ENCODE measurements around the gene RBM8A.
A peak's percentile ranks its signal among the peaks of the same experiment; 100 is the strongest.

Gene RBM8A

GRCh38 chr1:145927063-145927886 is at the start of gene RBM8A:
RBM8A (minus strand) TSS chr1:145927484; CDS start chr1:145927426, 58 bp downstream.
- Mint-ChIP-seq H3K27ac (no peak within 1 kb of the TSS), H3K9me3 (no peaks in the 10 kb centered on the region), H3K36me3 (ENCODE audit: low read depth) (peaks cover 27% of the 10 kb centered on the region), H3K4me1 (ENCODE audit: low read depth) (peaks cover 22% of the 10 kb centered on the region), H3K4me3 (no peak within 1 kb of the TSS), H3K27me3 (no peaks in the 10 kb centered on the region)

GRCh38 chr1:145977016-145977415 is 49.7 kb upstream of the RBM8A start:
- Mint-ChIP-seq H3K4me1 (ENCODE audit: low read depth) (peaks cover 19% of the 10 kb centered on the region), H3K4me3 (no peak overlapping the region), H3K9me3 (no peaks in the 10 kb centered on the region), H3K27me3 (no peaks in the 10 kb centered on the region), H3K36me3 (ENCODE audit: low read depth) (peaks cover 4% of the 10 kb centered on the region), H3K27ac (no peak overlapping the region)

- peaks cover 4% of the 10 kb centered on the region for H3K36me3 Mint-ChIP-seq (ENCODE audit: low read depth)
- no peak overlapping the region for H3K27ac Mint-ChIP-seq
- H3K9me3 Mint-ChIP-seq = no peaks in the 10 kb centered on the region
- H3K4me3 Mint-ChIP-seq = no peak overlapping the region
- peaks cover 19% of the 10 kb centered on the region for H3K4me1 Mint-ChIP-seq (ENCODE audit: low read depth)
- H3K27me3 Mint-ChIP-seq = no peaks in the 10 kb centered on the region
These were observed 47.9 kb upstream of the RBM8A start for GRCh38 chr1:145975216-145975615.

- no peak overlapping the region for H3K4me3 Mint-ChIP-seq
- peaks cover 4% of the 10 kb centered on the region for H3K36me3 Mint-ChIP-seq (ENCODE audit: low read depth)
- peaks cover 22% of the 10 kb centered on the region for H3K4me1 Mint-ChIP-seq (ENCODE audit: low read depth)
- no peak overlapping the region for H3K27ac Mint-ChIP-seq
- H3K9me3 Mint-ChIP-seq = no peaks in the 10 kb centered on the region
- no peaks in the 10 kb centered on the region for H3K27me3 Mint-ChIP-seq
These were observed 47.4 kb upstream of the RBM8A start for GRCh38 chr1:145974721-145975120.

- Mint-ChIP-seq H3K27ac (no peak overlapping the region), H3K4me3 (no peak overlapping the region)
These were observed 45.3 kb upstream of the RBM8A start for GRCh38 chr1:145972580-145972979.

GRCh38 chr1:145967288-145967687 is 40.0 kb upstream of the RBM8A start:
- Mint-ChIP-seq H3K36me3 (ENCODE audit: low read depth) (peaks cover 12% of the 10 kb centered on the region), H3K27ac (no peak overlapping the region), H3K9me3 (no peaks in the 10 kb centered on the region), H3K27me3 (no peaks in the 10 kb centered on the region), H3K4me1 (ENCODE audit: low read depth) (peaks cover 38% of the 10 kb centered on the region), H3K4me3 (no peak overlapping the region)

More at GRCh38 chr1:145972580-145972979, 45.3 kb upstream of the RBM8A start:
- Mint-ChIP-seq H3K36me3 (ENCODE audit: low read depth) (peaks cover 11% of the 10 kb centered on the region), H3K4me1 (ENCODE audit: low read depth) (peaks cover 34% of the 10 kb centered on the region), H3K9me3 (no peaks in the 10 kb centered on the region), H3K27me3 (no peaks in the 10 kb centered on the region)

- Mint-ChIP-seq H3K36me3 (ENCODE audit: low read depth) (peaks cover 12% of the 10 kb centered on the region), H3K4me1 (ENCODE audit: low read depth) (peaks cover 43% of the 10 kb centered on the region), H3K27me3 (no peaks in the 10 kb centered on the region), H3K27ac (peak overlapping the region; percentile 86), H3K9me3 (no peaks in the 10 kb centered on the region), H3K4me3 (peak overlapping the region; percentile 97)
These were observed 37.9 kb upstream of the RBM8A start for GRCh38 chr1:145965119-145965744.

- Mint-ChIP-seq H3K4me3 (peak within 1 kb of the TSS; percentile 97), H3K36me3 (ENCODE audit: low read depth) (peaks cover 12% of the 10 kb centered on the region), H3K4me1 (ENCODE audit: low read depth) (peaks cover 46% of the 10 kb centered on the region), H3K9me3 (no peaks in the 10 kb centered on the region), H3K27me3 (no peaks in the 10 kb centered on the region), H3K27ac (peak within 1 kb of the TSS; percentile 86)
These were observed 37.2 kb upstream of the RBM8A start, which contains the start of the genes ANKRD34A and POLR3GL for GRCh38 chr1:145964328-145965118. ANKRD34A (minus strand) TSS chr1:145964575; CDS start chr1:145961759, 2,816 bp downstream. POLR3GL (plus strand) TSS chr1:145964690; CDS start chr1:145974866, 10,176 bp downstream.

- Mint-ChIP-seq H3K27me3 (no peaks in the 10 kb centered on the region), H3K36me3 (ENCODE audit: low read depth) (peaks cover 12% of the 10 kb centered on the region), H3K4me1 (ENCODE audit: low read depth) (peaks cover 53% of the 10 kb centered on the region), H3K27ac (peak overlapping the region; percentile 86), H3K9me3 (no peaks in the 10 kb centered on the region), H3K4me3 (peak overlapping the region; percentile 97)
These were observed 36.2 kb upstream of the RBM8A start for GRCh38 chr1:145963265-145964019.

GRCh38 chr1:145962157-145963102 is 35.1 kb upstream of the RBM8A start:
- Mint-ChIP-seq H3K4me3 (peak overlapping the region; percentile 97), H3K4me1 (ENCODE audit: low read depth) (peaks cover 51% of the 10 kb centered on the region), H3K9me3 (no peaks in the 10 kb centered on the region), H3K27ac (peak overlapping the region; percentile 93), H3K36me3 (ENCODE audit: low read depth) (peaks cover 3% of the 10 kb centered on the region), H3K27me3 (no peaks in the 10 kb centered on the region)

- peak overlapping the region; percentile 93 for H3K27ac Mint-ChIP-seq
- no peaks in the 10 kb centered on the region for H3K36me3 Mint-ChIP-seq (ENCODE audit: low read depth)
- H3K27me3 Mint-ChIP-seq = no peaks in the 10 kb centered on the region
- H3K4me3 Mint-ChIP-seq = peak overlapping the region; percentile 97
- no peaks in the 10 kb centered on the region for H3K9me3 Mint-ChIP-seq
- H3K4me1 Mint-ChIP-seq (ENCODE audit: low read depth) = peaks cover 55% of the 10 kb centered on the region
These were observed 34.3 kb upstream of the RBM8A start for GRCh38 chr1:145961425-145962156.

- Mint-ChIP-seq H3K36me3 (ENCODE audit: low read depth) (no peaks in the 10 kb centered on the region), H3K9me3 (no peaks in the 10 kb centered on the region), H3K4me3 (peak overlapping the region; percentile 97), H3K27me3 (no peaks in the 10 kb centered on the region), H3K4me1 (ENCODE audit: low read depth) (peaks cover 59% of the 10 kb centered on the region), H3K27ac (peak overlapping the region; percentile 90)
These were observed 33.8 kb upstream of the RBM8A start for GRCh38 chr1:145961109-145961424.

All from stimulated activated naive CD8-positive, alpha-beta T cell treated with anti-CD3 and anti-CD28 coated beads, Interleukin-15, Interleukin-2, amounts not matched to agents 100 ng/mL and 50 ng/mL, for 24 hours (primary cell).